Pancreas (tissue), 10 donors: ENCODE measurements around the gene CEMIP. TPM values are rescaled to one million over a fixed set of nuclear protein-coding genes. Genes with fewer than 3 reads are reported as not detected.

Experiments
- ATAC-seq, 4 donors: fragments of 200-7000 bp; cut with Tn5 transposase; one replicate each; pipeline versions ENCODE4 v1.8.0 to v1.9.1; 2020; ENCODE audit warnings: mild to moderate bottlenecking in 4 of 4, moderate library complexity in 4 of 4
- DNase-seq, 6 donors: peaks; one replicate each; pipeline ENCODE4 v3.0.0-alpha.2; 2020
- FAIRE-seq: peaks from 2 replicates; lab custom pipeline; 2012; peaks lifted over from hg19 to GRCh38; lab: Jason Lieb, UNC
- H3K27ac ChIP-seq, 4 donors: fragments of 200-600 bp; sonication (generic); 1 replicate in 3 of 4; 2 replicates in 1 of 4; pipeline versions ENCODE4 v1.5.0 to v1.8.0; 2020
- H3K27me3 ChIP-seq, 4 donors: fragments of 200-600 bp; one replicate each; pipeline ENCODE4 v1.8.0; 2021
- H3K36me3 ChIP-seq, 3 donors: fragments of 200-600 bp; sonication (generic) in 1 of 3; one replicate each; pipeline versions ENCODE4 v1.5.0 to v1.8.0; 2020 to 2021
- H3K4me1 ChIP-seq, 3 donors: fragments of 200-600 bp; one replicate each; pipeline ENCODE4 v1.8.0; 2021
- H3K4me3 ChIP-seq, 4 donors: fragments of 200-600 bp; sonication (generic) in 2 of 4; one replicate each; pipeline versions ENCODE4 v1.5.0 to v1.8.0; 2020 to 2021
- H3K9me3 ChIP-seq, 4 donors: fragments of 200-600 bp; one replicate each; pipeline ENCODE4 v1.8.0; 2021
- WGBS, 2 donors: extraction: QIAGEN DNeasy Blood & Tissue Kit; methylation state at CpG; one replicate each; pipeline ENCODE4 v1.1.7; 2013; 5-methylcytosine and 5-hydroxymethylcytosine counted together
- intact Hi-C, 3 donors: fragments of 100-400 bp; cut with DNase I; formaldehyde crosslinking; loops; one replicate each; pipeline versions ENCODE4 v1.11.1 to v1.14.2; 2022
- polyA plus RNA-seq, 2 donors: library from polyadenylated mRNA; stranded (reverse); fragments of 200-250 nt; gene quantifications; one replicate each; pipeline ENCODE4 v1.2.3, GENCODE V29; 2013
- total RNA-seq, 6 donors: library from RNA; stranded (reverse); fragmentation: NEBNext Ultra II Directional in 4 of 6; extraction: Animal tissue kit (Norgen Biotek cat#: 25700) in 4 of 6; gene quantifications; one replicate each; pipeline versions ENCODE4 v1.2.1 to v1.2.4, GENCODE V29; 2021 to 2023
- TF ChIP-seq, protein P1 (sequence below), 4 donors: fragments of 200-600 bp; sonication (generic) in 3 of 4; IDR thresholded peaks; one replicate each; pipeline versions ENCODE4 v1.5.0 to v1.8.0; 2021; ENCODE audit warnings: antibody characterized with exemption in 4 of 4
- donor health status: healthy with polysubstance abuse.
- donor health status: DM: no; HTN: no; CAD: no; lungs with moderate emphysema.
- donor health status: DM: no; HTN: no; CAD: no.
- donor health status: control.
- donor health status: control.
- donor health status: Bipolar disorder and iron deficiency.
- donor health status: DM: yes; HTN: yes; CAD: no.
- donor health status: DM: no; HTN: no; CAD: no.
- donor health status: DM: no; HTN: no; CAD: no.
- donor health status: DM: yes; HTN: yes; CAD: no.

The CEMIP gene
- total and polyA plus RNA-seq, 8 donors, result 0.07 to 0.41 (median 0.12) TPM; not detected in 1

DNA sequence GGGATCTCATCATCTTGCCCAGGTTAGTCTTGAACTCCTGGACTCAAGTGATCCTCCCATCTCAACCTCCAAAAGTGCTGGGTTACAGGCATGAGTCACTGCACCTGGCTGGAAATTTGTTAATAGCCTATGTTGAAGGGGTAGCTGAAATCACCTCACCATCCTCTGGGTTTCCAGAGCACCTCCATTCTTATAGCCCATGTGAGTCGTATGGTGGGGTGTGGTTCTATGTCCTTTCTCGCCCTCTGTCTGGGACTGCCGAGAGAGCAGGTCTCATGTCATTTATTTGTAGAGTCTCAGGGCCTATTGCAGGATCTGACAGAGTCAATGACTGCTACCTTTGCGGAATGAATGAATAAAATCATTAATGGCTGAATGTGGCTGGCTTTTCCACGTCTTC lies 20.9 kb downstream of the CEMIP start:
- Histone ChIP-seq H3K4me3 (no peak overlapping the region), H3K27ac (no peak overlapping the region), H3K27me3 (peaks cover 0 to 8% (median 3%) of the 10 kb centered on the region in 4 donors), H3K9me3 (no peaks in the 10 kb centered on the region), H3K4me1 (peaks cover 0 to 5% (median 0%) of the 10 kb centered on the region in 3 donors), H3K36me3 (no peaks in the 10 kb centered on the region)
- no peak for DNase-seq
- ATAC-seq, result no peak
- FAIRE-seq, result no peak
- intact Hi-C loops, result no loop called here
- TF ChIP-seq, protein P1, sequence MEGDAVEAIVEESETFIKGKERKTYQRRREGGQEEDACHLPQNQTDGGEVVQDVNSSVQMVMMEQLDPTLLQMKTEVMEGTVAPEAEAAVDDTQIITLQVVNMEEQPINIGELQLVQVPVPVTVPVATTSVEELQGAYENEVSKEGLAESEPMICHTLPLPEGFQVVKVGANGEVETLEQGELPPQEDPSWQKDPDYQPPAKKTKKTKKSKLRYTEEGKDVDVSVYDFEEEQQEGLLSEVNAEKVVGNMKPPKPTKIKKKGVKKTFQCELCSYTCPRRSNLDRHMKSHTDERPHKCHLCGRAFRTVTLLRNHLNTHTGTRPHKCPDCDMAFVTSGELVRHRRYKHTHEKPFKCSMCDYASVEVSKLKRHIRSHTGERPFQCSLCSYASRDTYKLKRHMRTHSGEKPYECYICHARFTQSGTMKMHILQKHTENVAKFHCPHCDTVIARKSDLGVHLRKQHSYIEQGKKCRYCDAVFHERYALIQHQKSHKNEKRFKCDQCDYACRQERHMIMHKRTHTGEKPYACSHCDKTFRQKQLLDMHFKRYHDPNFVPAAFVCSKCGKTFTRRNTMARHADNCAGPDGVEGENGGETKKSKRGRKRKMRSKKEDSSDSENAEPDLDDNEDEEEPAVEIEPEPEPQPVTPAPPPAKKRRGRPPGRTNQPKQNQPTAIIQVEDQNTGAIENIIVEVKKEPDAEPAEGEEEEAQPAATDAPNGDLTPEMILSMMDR (IDR thresholded peaks at IDR 0.05), result no peak
- 84 to 91% methylated on average over 5 of the region's 5 CpGs for WGBS, 2 donors

- intact Hi-C loops, result no loop called here
- no peak overlapping the region for H3K4me3 ChIP-seq
- 76 to 85% methylated on average over 10 of the region's 10 CpGs for WGBS, 2 donors
- TF ChIP-seq, protein P1 (IDR thresholded peaks at IDR 0.05), result no peak
- no peaks in the 10 kb centered on the region for H3K9me3 ChIP-seq
- DNase-seq (no peak), ATAC-seq (no peak), FAIRE-seq (no peak)
- no peak overlapping the region for H3K27ac ChIP-seq
- peaks cover 0 to 6% (median 5%) of the 10 kb centered on the region in 3 donors for H3K4me1 ChIP-seq
- peaks cover 0 to 8% (median 3%) of the 10 kb centered on the region in 4 donors for H3K27me3 ChIP-seq
- no peaks in the 10 kb centered on the region for H3K36me3 ChIP-seq
Measured at GRCh38 chr15:80801891-80802680, 22.9 kb downstream of the CEMIP start.

DNA sequence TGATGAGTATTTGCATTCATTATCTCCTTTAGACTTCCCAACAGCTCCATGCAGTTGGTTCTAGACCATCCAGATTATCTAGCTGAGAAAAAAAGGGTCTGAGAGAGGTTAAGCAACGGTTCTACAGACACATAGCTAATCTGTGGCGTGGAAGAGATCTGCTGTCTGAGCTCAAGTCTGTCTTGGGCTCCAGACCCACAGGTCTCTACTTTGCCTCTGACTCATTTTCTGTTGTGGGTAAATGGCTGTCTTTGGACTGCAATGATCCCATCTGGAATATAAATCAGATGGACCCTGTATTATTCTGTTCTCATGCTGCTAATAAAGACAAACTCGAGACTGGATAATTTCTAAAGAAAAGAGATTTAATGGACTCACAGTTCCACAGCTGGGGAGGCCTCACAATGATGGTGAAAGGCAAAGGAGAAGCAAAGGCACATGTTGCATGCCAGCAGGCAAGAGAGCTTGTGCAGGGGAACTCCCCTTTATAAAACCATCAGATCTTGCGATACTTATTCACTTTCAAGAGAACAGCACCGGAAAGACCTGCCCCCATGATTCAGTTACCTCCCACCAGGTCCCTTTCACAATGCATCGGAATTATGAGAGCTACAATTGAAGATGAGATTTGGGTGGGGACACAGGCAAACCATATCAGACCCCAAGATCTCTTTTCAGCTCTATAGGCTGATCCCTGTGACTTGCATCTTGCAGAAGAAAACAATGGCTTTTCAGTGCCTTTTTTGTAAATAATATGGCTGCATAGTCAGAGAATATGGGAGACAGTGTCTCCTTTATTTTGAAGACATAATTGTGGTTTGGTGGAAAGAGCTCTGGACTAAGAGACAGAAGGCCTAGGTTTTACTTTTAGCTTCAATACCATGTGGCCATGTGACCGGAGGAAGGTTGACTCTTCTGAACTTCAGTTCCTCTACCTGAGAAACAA lies 24.7 kb downstream of the CEMIP start:
- H3K4me1 ChIP-seq, result peaks cover 0 to 6% (median 5%) of the 10 kb centered on the region in 3 donors
- DNase-seq, result no peak
- WGBS, 2 donors, result 95 to 97% methylated on average over 7 of the region's 7 CpGs
- H3K27me3 ChIP-seq, result no peaks in the 10 kb centered on the region
- no peak for FAIRE-seq
- H3K27ac ChIP-seq, result no peak overlapping the region
- intact Hi-C loops, result no loop called here
- no peaks in the 10 kb centered on the region for H3K36me3 ChIP-seq
- TF ChIP-seq, protein P1 (IDR thresholded peaks at IDR 0.05), result no peak
- no peak for ATAC-seq
- no peak overlapping the region for H3K4me3 ChIP-seq
- no peaks in the 10 kb centered on the region for H3K9me3 ChIP-seq

DNA sequence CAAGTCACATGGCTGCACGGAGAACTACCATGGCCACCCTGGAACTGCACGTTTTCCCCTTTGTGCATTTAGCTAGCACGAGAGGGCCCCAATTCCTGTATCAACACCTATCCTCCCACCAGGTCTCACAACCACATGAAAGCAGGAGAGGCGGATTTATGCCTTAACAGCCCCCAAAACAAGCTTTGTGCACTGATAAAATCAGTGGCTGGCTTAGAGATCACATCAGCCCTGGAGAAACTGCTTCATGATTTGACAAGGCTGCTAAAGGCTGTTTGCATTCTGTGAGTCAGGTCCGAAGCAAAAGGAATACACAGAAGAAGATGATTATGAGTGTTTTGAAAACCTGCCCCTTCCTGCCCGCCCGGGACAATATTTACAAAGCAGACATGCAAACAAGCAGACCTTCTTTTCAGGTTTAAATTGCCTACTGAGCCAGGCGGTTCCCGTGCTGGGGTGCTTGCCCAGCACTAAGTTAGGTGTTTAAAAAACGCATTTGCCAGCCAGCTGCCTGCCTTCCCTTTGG lies 25.9 kb downstream of the CEMIP start:
- intact Hi-C loops, result no loop called here
- TF ChIP-seq, protein P1 (IDR thresholded peaks at IDR 0.05), result no peak
- WGBS, 2 donors, result 43 to 44% methylated on average over 10 of the region's 10 CpGs
- Histone ChIP-seq H3K4me1 (peaks cover 0 to 6% (median 5%) of the 10 kb centered on the region in 3 donors), H3K4me3 (no peak overlapping the region), H3K9me3 (no peaks in the 10 kb centered on the region), H3K27me3 (no peaks in the 10 kb centered on the region), H3K27ac (no peak overlapping the region), H3K36me3 (no peaks in the 10 kb centered on the region)
- ATAC-seq, result peak in 3 of 4 donors; percentile 23 to 60 (median 44)
- no peak for DNase-seq
- FAIRE-seq, result no peak
